HG03108 (cell line): Measurements from ENCODE around the gene EIF4EBP3.

Experiments used
- ATAC-seq: cut with Tn5 transposase; IDR thresholded peaks from one replicate; pipeline ENCODE4 v1.9.1; 2021; ENCODE audit warnings: moderate library complexity; ENCODE audit not compliant: unreplicated experiment

Gene EIF4EBP3

GRCh38 chr5:140556438-140556837 is 9.0 kb downstream of the EIF4EBP3 start:
- ATAC-seq, result no peak

- ATAC-seq, result peak; percentile 94
These were observed 9.8 kb downstream of the EIF4EBP3 start, which contains the start of gene SRA1 for GRCh38 chr5:140557136-140557805. TSS of gene SRA1 (minus strand) at chr5:140557473. CDS start at chr5:140557452, 21 bp downstream.

GRCh38 chr5:140557965-140558364 is 10.5 kb downstream of the EIF4EBP3 start:
- ATAC-seq, result no peak

GRCh38 chr5:140558542-140558941 is 11.1 kb downstream of the EIF4EBP3 start:
- no peak for ATAC-seq

- no peak for ATAC-seq
These were observed 12.8 kb downstream of the EIF4EBP3 start for GRCh38 chr5:140560227-140560626.

GRCh38 chr5:140561753-140562523 is 14.5 kb downstream of the EIF4EBP3 start:
- ATAC-seq, result no peak

- ATAC-seq, result no peak
These were observed 16.1 kb downstream of the EIF4EBP3 start for GRCh38 chr5:140563596-140563995.

GRCh38 chr5:140564196-140565023 is 16.9 kb downstream of the EIF4EBP3 start, which contains the start of the genes APBB3 and SLC35A4:
TSS of gene APBB3 (minus strand) at chr5:140564598. CDS start at chr5:140564245, 353 bp downstream.
TSS of gene SLC35A4 (plus strand) at chr5:140564828. CDS start at chr5:140567170, 2,342 bp downstream.
- peak; percentile 88 for ATAC-seq

- peak; percentile 1 for ATAC-seq
These were observed 17.7 kb downstream of the EIF4EBP3 start for GRCh38 chr5:140565024-140565779.

GRCh38 chr5:140565780-140566095 is 18.3 kb downstream of the EIF4EBP3 start:
- no peak for ATAC-seq

GRCh38 chr5:140566665-140567064 is 19.2 kb downstream of the EIF4EBP3 start:
- no peak for ATAC-seq

GRCh38 chr5:140567136-140567818 is 19.8 kb downstream of the EIF4EBP3 start:
- ATAC-seq, result no peak

GRCh38 chr5:140567871-140568270 is 20.4 kb downstream of the EIF4EBP3 start:
- no peak for ATAC-seq

GRCh38 chr5:140568443-140569063 is 21.1 kb downstream of the EIF4EBP3 start:
- no peak for ATAC-seq

- ATAC-seq, result peak; percentile 26
These were observed 21.7 kb downstream of the EIF4EBP3 start for GRCh38 chr5:140569197-140569596.

GRCh38 chr5:140570058-140570457 is 22.6 kb downstream of the EIF4EBP3 start:
- ATAC-seq, result no peak

- ATAC-seq, result no peak
These were observed 23.0 kb downstream of the EIF4EBP3 start for GRCh38 chr5:140570488-140570887.

- ATAC-seq, result no peak
These were observed 23.6 kb downstream of the EIF4EBP3 start for GRCh38 chr5:140571105-140571504.

GRCh38 chr5:140573683-140574082 is 26.2 kb downstream of the EIF4EBP3 start:
- no peak for ATAC-seq

- ATAC-seq, result no peak
These were observed 26.7 kb downstream of the EIF4EBP3 start for GRCh38 chr5:140574165-140574564.
